ENCODE data around the gene PRCD.
A peak's percentile ranks its signal among the peaks of the same experiment; 100 is the strongest.

The PRCD gene

DNA sequence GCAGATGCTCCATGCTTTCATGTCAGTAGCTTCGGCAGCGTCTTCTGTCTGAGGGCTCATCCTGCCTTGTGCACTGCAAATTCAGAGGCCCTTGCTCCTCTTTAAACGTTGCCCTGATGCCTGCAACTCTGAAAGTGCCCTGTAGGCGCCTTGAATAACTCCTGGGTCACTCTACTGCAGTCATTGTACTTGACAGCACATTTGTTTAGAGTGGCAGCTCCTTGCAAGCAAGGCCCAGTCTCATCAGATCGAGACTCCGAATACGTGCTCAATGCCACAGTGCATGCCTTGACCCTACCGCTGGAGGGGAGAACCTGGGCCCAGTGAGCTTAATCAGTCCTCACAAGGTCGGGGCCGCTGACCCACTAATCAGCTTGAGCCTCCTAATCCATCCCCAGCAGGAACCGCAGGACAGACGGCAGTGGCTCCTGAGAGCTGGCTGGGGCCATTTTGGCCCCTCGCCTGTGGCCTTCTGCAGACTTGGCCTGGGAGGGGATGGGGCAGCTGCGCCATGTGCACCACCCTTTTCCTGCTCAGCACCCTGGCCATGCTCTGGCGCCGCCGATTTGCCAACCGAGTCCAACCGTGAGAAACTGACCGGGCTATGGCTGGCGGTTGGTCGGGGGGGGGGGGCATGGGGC lies at the start of gene PRCD:
Gene PRCD, plus strand, starts transcription at position 414 of the 641 bp plus-strand sequence. Its CDS starts 98 bp downstream, at position 512.
- DNase-seq = peak; percentile 46

- no peak for DNase-seq
Observed at GRCh38 chr17:76490112-76490710, 49.6 kb upstream of the PRCD start.

- DNase-seq = no peak
Observed at GRCh38 chr17:76491271-76492122, 48.3 kb upstream of the PRCD start.

- DNase-seq = no peak
Observed at GRCh38 chr17:76492123-76492988, 47.5 kb upstream of the PRCD start.

GRCh38 chr17:76492989-76493501 lies 46.8 kb upstream of the PRCD start:
- DNase-seq = peak; percentile 33

GRCh38 chr17:76493505-76494167 lies 46.2 kb upstream of the PRCD start:
- no peak for DNase-seq

DNA sequence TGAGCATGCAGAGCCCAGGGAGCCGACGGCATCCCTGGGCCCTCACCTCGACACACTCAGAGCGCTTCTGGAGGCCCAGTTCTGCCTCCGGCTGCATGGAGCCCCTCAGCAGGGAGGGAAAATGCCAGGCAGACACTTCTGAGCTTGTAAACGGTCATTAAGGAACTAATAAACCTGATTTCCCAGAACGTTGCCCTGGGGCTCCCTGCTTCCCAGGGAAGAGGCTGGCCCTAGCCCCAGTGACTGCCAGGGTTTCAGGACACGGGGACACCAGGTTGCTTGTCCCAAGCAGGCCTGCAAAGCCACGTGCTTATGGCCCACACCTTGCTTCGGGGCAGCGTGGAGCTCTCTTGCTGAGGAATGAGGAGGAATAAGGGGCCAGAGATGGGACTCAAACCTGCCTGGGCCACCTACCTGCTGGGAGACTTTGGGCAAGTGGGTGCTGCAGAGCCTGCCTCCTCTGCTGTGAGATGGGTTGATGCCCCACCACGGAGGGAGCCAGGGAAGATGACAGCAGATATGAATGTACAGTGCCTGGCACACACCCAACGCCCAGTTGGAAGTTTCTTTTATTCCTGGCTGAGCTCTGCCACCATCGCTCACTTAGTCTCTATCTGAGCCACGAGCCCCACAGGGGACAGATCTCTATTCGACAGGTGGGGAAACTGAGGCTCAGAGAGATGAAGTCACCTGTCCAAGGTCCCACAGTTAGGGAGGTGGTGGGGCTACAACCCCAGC lies 44.0 kb upstream of the PRCD start:
- no peak for DNase-seq

DNA sequence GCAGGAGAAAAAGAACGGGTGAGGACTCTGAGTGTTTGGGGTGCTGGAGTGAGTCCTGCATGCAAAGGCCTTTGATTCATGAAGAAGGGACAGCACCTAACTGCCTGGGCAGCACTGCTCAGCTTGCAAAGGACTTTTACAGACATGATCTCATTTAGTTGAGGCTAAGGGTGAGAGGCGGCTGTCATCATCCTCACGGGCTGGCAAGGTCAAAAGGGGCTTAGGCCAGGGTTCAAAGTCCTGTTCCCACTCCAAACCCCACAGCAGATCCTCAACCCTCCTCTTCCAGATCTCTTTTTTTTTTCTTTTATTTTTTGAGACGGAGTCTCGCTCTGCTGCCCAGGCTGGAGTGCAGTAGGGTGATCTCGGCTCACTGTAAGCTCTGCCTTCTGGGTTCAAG lies 43.4 kb upstream of the PRCD start:
- DNase-seq = no peak

DNA sequence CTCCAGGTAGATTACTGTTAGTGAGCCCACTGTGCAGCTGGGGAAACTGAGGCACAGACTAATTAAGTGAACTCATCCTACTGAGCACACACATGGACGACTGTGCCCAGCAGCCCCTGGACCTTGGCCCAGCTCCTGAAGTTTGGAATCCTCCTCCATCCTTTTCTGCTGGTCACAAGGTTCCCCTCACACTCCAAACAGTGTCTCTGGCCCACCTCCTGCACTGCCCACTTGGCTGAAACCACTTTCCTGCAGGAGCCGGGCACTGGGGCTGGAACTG lies 42.2 kb upstream of the PRCD start:
- DNase-seq = no peak

DNA sequence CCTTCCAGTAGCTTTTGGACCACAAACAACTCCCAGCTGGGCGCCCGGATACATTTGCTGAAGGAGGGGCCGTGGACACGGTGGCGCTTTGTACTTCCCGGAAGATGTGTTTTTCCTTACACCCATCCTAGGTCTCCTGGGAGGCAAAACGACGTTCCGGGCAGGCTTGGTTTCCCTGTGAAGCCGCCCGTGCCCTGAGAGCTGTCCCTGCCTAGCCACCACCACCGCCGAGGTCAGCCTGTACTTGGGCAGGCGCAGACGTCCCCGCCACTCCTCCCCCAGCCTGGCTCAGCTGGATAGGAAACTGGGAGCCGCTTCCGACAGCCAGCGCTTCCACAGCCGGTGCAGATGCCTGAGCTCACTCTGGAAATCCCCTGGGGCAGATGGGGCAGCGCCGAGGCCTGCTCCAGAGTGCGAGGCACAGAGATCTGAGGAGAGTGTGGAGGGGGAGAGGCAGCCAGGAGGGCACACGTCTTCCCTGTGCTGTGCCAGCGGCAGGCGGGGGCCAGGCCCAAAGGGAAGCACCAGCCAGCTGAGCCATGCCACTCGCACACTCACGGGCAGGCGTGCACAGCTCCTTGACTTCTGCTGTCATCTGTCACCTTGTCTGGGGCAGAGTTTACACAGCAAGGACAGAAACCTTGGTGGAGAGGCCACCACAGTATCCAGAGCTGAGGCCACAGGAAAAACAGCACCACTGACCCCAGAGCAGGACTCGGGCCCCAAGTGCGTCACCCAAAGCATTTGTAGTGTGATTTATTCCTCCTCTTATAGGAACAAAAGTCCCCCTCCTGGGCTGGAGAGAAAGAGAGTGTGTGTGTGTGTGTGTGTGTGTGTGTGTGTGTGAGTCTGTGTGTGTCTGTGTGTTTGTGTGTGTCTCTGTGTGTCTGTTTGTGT lies 41.6 kb upstream of the PRCD start:
- peak; percentile 65 for DNase-seq

GRCh38 chr17:76498876-76499251 lies 41.0 kb upstream of the PRCD start:
- DNase-seq = no peak

DNA sequence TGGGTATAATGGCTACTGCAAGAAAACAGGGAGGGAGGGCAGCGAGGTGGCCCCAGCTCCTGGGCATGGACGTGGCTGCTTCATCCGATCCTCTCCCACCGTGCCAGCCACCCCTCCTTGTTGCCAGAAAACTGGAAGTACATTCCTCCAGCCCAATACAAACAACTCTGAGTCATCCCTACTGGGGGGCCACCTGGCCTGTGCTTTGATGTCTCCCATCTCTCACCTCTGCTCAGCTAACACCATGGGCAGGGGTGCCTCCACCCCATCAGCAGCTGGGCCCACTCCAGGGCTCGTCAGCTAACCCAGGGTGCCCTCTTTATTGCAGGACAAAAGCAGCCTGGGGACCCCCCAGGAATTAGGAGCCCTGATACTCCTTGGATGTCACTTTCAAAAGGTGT lies 40.6 kb upstream of the PRCD start:
- DNase-seq = peak; percentile 48

GRCh38 chr17:76500074-76500746 lies 39.6 kb upstream of the PRCD start:
- DNase-seq = no peak

GRCh38 chr17:76500747-76501017 lies 39.2 kb upstream of the PRCD start:
- no peak for DNase-seq

GRCh38 chr17:76501018-76501826 lies 38.6 kb upstream of the PRCD start, which contains the start of gene RHBDF2:
Gene RHBDF2, minus strand, starts transcription at chr17:76501423. Its CDS starts 19,899 bp downstream, at chr17:76481524.
- DNase-seq = peak; percentile 91

DNA sequence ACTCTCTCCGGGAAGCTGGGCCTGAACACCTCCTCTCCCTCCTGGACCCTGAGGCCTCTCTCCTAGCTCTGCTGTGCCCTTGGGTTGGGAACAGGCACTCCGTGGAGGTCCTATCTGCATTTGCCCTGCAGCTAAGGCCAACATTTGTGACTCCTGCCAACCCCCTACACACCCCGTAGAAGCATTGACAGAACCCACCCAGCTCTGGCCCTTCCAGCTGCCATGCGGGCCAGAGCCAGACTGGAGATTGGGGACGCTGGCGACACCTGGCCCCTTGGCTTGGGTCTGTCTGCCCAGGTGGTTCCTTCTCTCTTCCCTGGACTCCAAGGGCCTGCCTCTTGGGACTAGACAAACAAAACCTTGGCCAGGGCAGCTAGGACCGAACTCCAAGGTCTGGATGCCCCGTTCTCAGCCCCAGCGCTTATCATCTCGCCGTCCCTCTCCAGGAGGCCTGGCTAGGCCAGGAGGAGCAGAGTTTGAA lies 38.0 kb upstream of the PRCD start:
- DNase-seq = no peak

DNA sequence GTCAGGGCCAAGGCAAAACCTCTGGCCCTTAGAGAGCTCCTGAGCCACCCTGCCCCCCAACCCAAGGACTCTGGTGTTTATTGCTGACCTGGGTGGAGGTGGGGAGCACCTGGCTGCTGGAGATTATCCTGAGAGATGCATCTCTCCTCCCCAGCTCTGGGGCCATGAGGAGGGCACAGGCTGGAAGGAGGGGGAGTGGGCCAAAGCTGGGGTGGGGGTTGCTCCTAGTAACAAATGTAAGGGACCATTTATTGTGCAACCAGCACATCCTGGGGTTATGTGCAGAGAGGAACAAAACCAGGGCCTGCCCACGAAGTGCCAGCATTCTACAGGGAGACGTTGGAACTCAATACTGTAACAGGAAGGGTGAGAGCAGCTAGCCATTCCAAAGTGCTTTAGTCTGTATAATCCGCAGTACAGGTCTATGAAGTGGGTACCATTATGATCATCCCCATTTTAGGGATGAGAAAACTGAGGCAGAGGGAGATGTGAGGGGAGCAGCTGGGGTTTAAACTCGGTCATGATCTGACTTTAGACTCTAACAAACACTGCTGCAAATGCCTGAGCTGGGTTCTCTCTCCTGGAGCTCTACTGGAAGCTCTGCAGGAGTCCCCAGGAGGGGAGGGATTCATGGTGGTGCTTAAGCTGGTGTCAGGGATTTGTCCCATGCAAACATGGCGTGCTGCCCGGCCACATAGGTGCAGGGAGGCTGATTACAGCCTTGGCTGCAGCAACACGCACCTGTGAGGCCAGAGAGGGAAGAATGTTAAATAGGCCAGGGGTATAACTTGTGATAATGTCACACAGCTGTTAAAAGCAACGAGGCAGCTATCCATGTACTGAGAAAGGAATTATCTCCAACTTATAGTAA lies 37.3 kb upstream of the PRCD start:
- DNase-seq = no peak

DNA sequence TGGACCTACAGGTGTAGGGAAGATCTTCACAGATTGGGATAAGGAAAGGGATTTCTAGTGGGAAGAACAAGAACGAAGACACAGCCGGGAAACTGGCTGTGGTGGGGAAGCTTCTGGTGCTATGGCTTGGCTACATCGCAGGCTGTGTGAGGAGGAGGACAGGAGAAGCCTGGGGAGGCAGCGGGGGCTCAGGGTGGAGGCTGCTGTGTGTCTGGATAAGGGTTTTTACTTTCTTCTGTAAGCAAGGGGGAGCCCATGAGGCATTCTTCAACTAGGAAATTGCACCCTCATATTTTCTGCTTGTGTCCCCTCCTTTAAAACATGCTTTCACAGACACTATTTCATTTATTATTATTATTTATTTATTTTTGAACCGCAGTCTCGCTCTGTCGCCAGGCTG lies 35.7 kb upstream of the PRCD start:
- DNase-seq = peak; percentile 68
